Stomach (tissue), 9 donors: ENCODE results near the gene HAUS8. TPM values are rescaled to one million over a fixed set of nuclear protein-coding genes. Genes with fewer than 3 reads are reported as not detected.

Experiments used
- DNase-seq, 2 donors: peaks; one replicate each; pipeline versions ENCODE4 v3.0.0 to v3.0.0-alpha.2; 2013 to 2019
- H3K27ac ChIP-seq, 5 donors: fragments of 200-600 bp in 4 of 5; sonication (generic) in 4 of 5; one replicate each; pipeline ENCODE4 v1.5.1; 2013 to 2019; ENCODE audit warnings: mild to moderate bottlenecking in 1 of 5, moderate library complexity in 1 of 5
- H3K27me3 ChIP-seq, 3 donors: fragments of 200-600 bp; sonication (generic); one replicate each; pipeline ENCODE4 v1.5.1; 2017 to 2019; ENCODE audit warnings: mixed run types in 1 of 3
- H3K36me3 ChIP-seq, 4 donors: fragments of 200-600 bp; sonication (generic); 1 replicate in 3 of 4; 2 replicates in 1 of 4; pipeline ENCODE4 v1.5.1; 2016 to 2019
- H3K4me1 ChIP-seq, 4 donors: fragments of 200-600 bp; sonication (generic); one replicate each; pipeline ENCODE4 v1.5.1; 2016 to 2019
- H3K4me3 ChIP-seq, 4 donors: fragments of 200-600 bp; sonication (generic) in 3 of 4; one replicate each; pipeline ENCODE4 v1.5.1; 2016 to 2019; ENCODE audit warnings: mild to moderate bottlenecking in 1 of 4
- H3K9me3 ChIP-seq, 4 donors: fragments of 200-600 bp; sonication (generic); one replicate each; pipeline ENCODE4 v1.5.1; 2016 to 2019
- CTCF ChIP-seq, 7 experiments: fragments of 450-650 bp in 4 of 7; fragments of 200-600 bp in 3 of 7; sonication (generic) in 3 of 7; IDR thresholded peaks; one replicate each; pipeline ENCODE4 v1.5.1; 2016 to 2019; ENCODE audit warnings: antibody characterized with exemption in 7 of 7, control low read depth in 2 of 7, mild to moderate bottlenecking in 1 of 7
- EP300 ChIP-seq: sonication (generic); formaldehyde crosslinking; IDR thresholded peaks from one replicate; pipeline ENCODE4 v1.6.1; 2017; ENCODE audit warnings: antibody characterized with exemption
- POLR2A ChIP-seq, 4 donors: fragments of 450-650 bp; IDR thresholded peaks; one replicate each; pipeline ENCODE4 v1.6.1; 2016; ENCODE audit warnings: antibody characterized with exemption in 4 of 4, control low read depth in 2 of 4, mild to moderate bottlenecking in 1 of 4, moderate library complexity in 1 of 4
- POLR2AphosphoS5 ChIP-seq, 3 donors: sonication (generic); formaldehyde crosslinking; IDR thresholded peaks; one replicate each; pipeline ENCODE4 v1.6.1; 2016; ENCODE audit warnings: antibody characterized with exemption in 3 of 3
- WGBS, 5 donors: extraction: QIAGEN DNeasy Blood & Tissue Kit in 3 of 5; methylation state at CpG; one replicate each; pipeline versions ENCODE4 v1.1.5 to v1.1.7; 2013 to 2018; 5-methylcytosine and 5-hydroxymethylcytosine counted together
- intact Hi-C: fragments of 100-400 bp; cut with DNase I; formaldehyde crosslinking; loops from one replicate; pipeline ENCODE4 v1.15.1; 2023; ENCODE audit warnings: low total_unique reads
- polyA plus RNA-seq, 3 donors: library from polyadenylated mRNA; stranded (reverse); fragments of 200-250 nt; gene quantifications; one replicate each; pipeline ENCODE4 v1.2.3, GENCODE V29; 2013
- total RNA-seq, 5 donors: library from RNA; depleted of rRNA; stranded (reverse); fragments of >200 nt; gene quantifications; one replicate each; pipeline versions ENCODE4 v1.1.0 to v1.2.3, GENCODE V29; 2014 to 2016
- donor health status: healthy with polysubstance abuse.
- donor health status: Bipolar disorder and iron deficiency.
- donor health status: healthy.

HAUS8 gene
- total and polyA plus RNA-seq, 8 donors: 0.45 to 27.2 (median 9.0) TPM

GRCh38 chr19:17036640-17037039 is 38.6 kb downstream of the HAUS8 start:
- intact Hi-C loops: no loop called here
- TF ChIP-seq POLR2A (IDR thresholded peaks at IDR 0.05): no peak
- no peak for TF ChIP-seq POLR2AphosphoS5 (IDR thresholded peaks at IDR 0.05)
- TF ChIP-seq EP300: no peak
- no peak for TF ChIP-seq CTCF (IDR thresholded peaks at IDR 0.05)
- 75 to 92% (median 86%) methylated on average over 3 to 4 of the region's 4 CpGs for WGBS, 5 donors
- no peak for DNase-seq
- H3K27me3 ChIP-seq: peaks cover 0 to 40% (median 0%) of the 10 kb centered on the region in 3 donors
- no peak overlapping the region for H3K27ac ChIP-seq
- H3K4me3 ChIP-seq: no peak overlapping the region
- H3K36me3 ChIP-seq: no peaks in the 10 kb centered on the region
- H3K9me3 ChIP-seq: no peaks in the 10 kb centered on the region
- H3K4me1 ChIP-seq: peaks cover 0 to 2% (median under 1%) of the 10 kb centered on the region in 4 donors

- intact Hi-C loops: no loop called here
- 76 to 88% (median 81%) methylated on average over 11 to 15 of the region's 15 CpGs for WGBS, 5 donors
- Histone ChIP-seq H3K36me3 (no peaks in the 10 kb centered on the region), H3K4me3 (no peak overlapping the region), H3K27me3 (peaks cover 0 to 40% (median 0%) of the 10 kb centered on the region in 3 donors), H3K9me3 (no peaks in the 10 kb centered on the region), H3K4me1 (no peaks in the 10 kb centered on the region), H3K27ac (no peak overlapping the region)
- no peak for TF ChIP-seq POLR2A (IDR thresholded peaks at IDR 0.05)
- no peak for TF ChIP-seq POLR2AphosphoS5 (IDR thresholded peaks at IDR 0.05)
- no peak for TF ChIP-seq EP300
- no peak for TF ChIP-seq CTCF (IDR thresholded peaks at IDR 0.05)
- DNase-seq: peak; percentile 29 to 49
Measured at GRCh38 chr19:17035842-17036424, 39.3 kb downstream of the HAUS8 start.

- Histone ChIP-seq H3K9me3 (no peaks in the 10 kb centered on the region), H3K36me3 (no peaks in the 10 kb centered on the region), H3K27me3 (peaks cover 0 to 51% (median 21%) of the 10 kb centered on the region in 3 donors), H3K27ac (no peak overlapping the region), H3K4me3 (no peak overlapping the region), H3K4me1 (peaks cover 0 to 5% (median 1%) of the 10 kb centered on the region in 4 donors)
- no peak for DNase-seq
- WGBS, 5 donors: 85 to 91% (median 90%) methylated on average over 6 of the region's 6 CpGs
- no peak for TF ChIP-seq POLR2A (IDR thresholded peaks at IDR 0.05)
- no peak for TF ChIP-seq EP300
- intact Hi-C loops: no loop called here
Measured at GRCh38 chr19:17031741-17032140, 43.5 kb downstream of the HAUS8 start.

- Histone ChIP-seq H3K9me3 (peaks cover 8 to 24% (median 21%) of the 10 kb centered on the region in 4 donors), H3K4me3 (no peak overlapping the region), H3K27ac (no peak overlapping the region), H3K4me1 (peaks cover 6 to 15% (median 11%) of the 10 kb centered on the region in 4 donors), H3K36me3 (no peaks in the 10 kb centered on the region), H3K27me3 (peaks cover 0 to 75% (median 47%) of the 10 kb centered on the region in 3 donors)
- 52 to 58% (median 56%) methylated on average over 7 of the region's 7 CpGs for WGBS, 5 donors
- TF ChIP-seq EP300: no peak
- TF ChIP-seq POLR2AphosphoS5 (IDR thresholded peaks at IDR 0.05): no peak
- TF ChIP-seq CTCF (IDR thresholded peaks at IDR 0.05): no peak
- no peak for TF ChIP-seq POLR2A (IDR thresholded peaks at IDR 0.05)
- DNase-seq: no peak
- intact Hi-C loops: no loop called here
Measured at GRCh38 chr19:17027535-17027975, 47.7 kb downstream of the HAUS8 start.
